Endothelial cell of umbilical vein (primary cell): ENCODE measurements around the gene ADIPOR2. TPM values are rescaled to one million over a fixed set of nuclear protein-coding genes. Genes with fewer than 3 reads are reported as not detected.

Experiments
- BruUV-seq: library from RNA; stranded (reverse); fragments of 400-500 nt; replicated peaks from 2 replicates; lab custom pipeline; 2021; lab: Mats Ljungman, UMichigan
- CTCF ChIA-PET: fragments of 300-600, 350-600 bp; sonication (Branson Sonifier 250); formaldehyde crosslinking; loops from one replicate; lab custom pipeline; 2021; ENCODE audit warnings: antibody characterized with exemption, inconsistent platforms; lab: Charles Lee
- POLR2A ChIA-PET: fragments of 300-600, 350-600 bp; sonication (Branson Sonifier 250); formaldehyde crosslinking; loops from one replicate; lab custom pipeline; 2021; ENCODE audit warnings: antibody characterized with exemption, inconsistent platforms; lab: Charles Lee
- DNase-seq: peaks from one replicate; pipeline ENCODE4 v3.0.0-alpha.2; 2011; ENCODE audit warnings: low read depth, low spot score
- FAIRE-seq: peaks from 2 replicates; lab custom pipeline; 2011; peaks lifted over from hg19 to GRCh38; lab: Jason Lieb, UNC
- H2AFZ ChIP-seq: 2 replicates; pipeline ENCODE4 v1.6.0; 2012; ENCODE audit warnings: low read depth, low read length, control low read depth, inconsistent platforms
- H3K27ac ChIP-seq: 2 replicates; pipeline ENCODE4 v1.5.1; 2011; ENCODE audit warnings: low read depth, mild to moderate bottlenecking, control low read depth, low read length, moderate library complexity; ENCODE audit not compliant: insufficient read depth
- H3K27me3 ChIP-seq, 2 experiments: 2 replicates each; pipeline versions ENCODE4 v1.6.0 to v1.6.1; 2011; ENCODE audit warnings: low read length in 2 of 2, mixed read lengths in 1 of 2; ENCODE audit not compliant: control insufficient read depth in 2 of 2, insufficient read depth in 2 of 2
- H3K36me3 ChIP-seq, 2 experiments: 2 replicates in 1 of 2; 3 replicates in 1 of 2; pipeline ENCODE4 v1.5.1; 2011; ENCODE audit warnings: low read length in 2 of 2, mild to moderate bottlenecking in 1 of 2, moderate library complexity in 1 of 2; ENCODE audit not compliant: control insufficient read depth in 2 of 2, insufficient read depth in 2 of 2; ENCODE audit errors: extremely low read depth in 1 of 2
- H3K4me1 ChIP-seq: 3 replicates; pipeline ENCODE4 v1.5.1; 2011; ENCODE audit warnings: mild to moderate bottlenecking, low read length; ENCODE audit not compliant: control insufficient read depth, insufficient read depth; ENCODE audit errors: extremely low read depth
- H3K4me2 ChIP-seq: 2 replicates; pipeline ENCODE4 v1.6.1; 2011; ENCODE audit warnings: low read length, control low read depth, mixed read lengths; ENCODE audit not compliant: insufficient read depth
- H3K4me3 ChIP-seq, 3 experiments: fragments of 200-600 bp in 1 of 3; sonication (generic), shearing (Covaris generic) in 1 of 3; replicated peaks in 1 of 3; 2 replicates each; pipeline ENCODE4 v1.5.1; 2011 to 2016; ENCODE audit warnings: control low read depth in 3 of 3, low read length in 3 of 3, mild to moderate bottlenecking in 2 of 3, inconsistent platforms in 1 of 3, low read depth in 1 of 3, moderate library complexity in 1 of 3; ENCODE audit not compliant: insufficient read depth in 1 of 3
- H3K79me2 ChIP-seq: 2 replicates; pipeline ENCODE4 v1.6.0; 2012; ENCODE audit warnings: low read length, inconsistent platforms; ENCODE audit not compliant: control insufficient read depth, insufficient read depth
- H3K9ac ChIP-seq: replicated peaks from 2 replicates; pipeline ENCODE3; 2011; ENCODE audit warnings: low read length, control low read depth; ENCODE audit not compliant: insufficient read depth; ENCODE audit errors: extremely low read depth
- H3K9me1 ChIP-seq: replicated peaks from 3 replicates; pipeline ENCODE4 v1.6.0; 2011; ENCODE audit warnings: mild to moderate bottlenecking, low read length; ENCODE audit not compliant: control insufficient read depth, insufficient read depth; ENCODE audit errors: extremely low read depth
- H3K9me3 ChIP-seq: replicated peaks from 2 replicates; pipeline ENCODE4 v1.5.1; 2012; ENCODE audit warnings: low read length, inconsistent platforms; ENCODE audit not compliant: control insufficient read depth, insufficient read depth
- H4K20me1 ChIP-seq: replicated peaks from 2 replicates; pipeline ENCODE3; 2011; ENCODE audit warnings: mild to moderate bottlenecking, low read length; ENCODE audit not compliant: control insufficient read depth, insufficient read depth; ENCODE audit errors: extremely low read depth
- CTCF ChIP-seq, 2 donors: IDR thresholded peaks; 1 replicate in 1 of 2; 2 replicates in 1 of 2; pipeline ENCODE4 v1.5.1; 2011; ENCODE audit warnings: low read length in 2 of 2, mild to moderate bottlenecking in 2 of 2, moderate library complexity in 2 of 2, control low read depth in 1 of 2, inconsistent platforms in 1 of 2, low read depth in 1 of 2; ENCODE audit not compliant: insufficient read depth in 1 of 2; ENCODE audit errors: extremely low read depth in 1 of 2
- EZH2 ChIP-seq: IDR thresholded peaks from 2 replicates; pipeline ENCODE4 v1.6.1; 2012; ENCODE audit warnings: borderline replicate concordance, low read depth, mild to moderate bottlenecking, moderate library complexity, low read length, inconsistent platforms; ENCODE audit not compliant: severe bottlenecking
- FOS ChIP-seq: IDR thresholded peaks from 2 replicates; pipeline ENCODE4 v1.6.1; 2011; ENCODE audit warnings: mild to moderate bottlenecking, low read length, moderate library complexity, borderline replicate concordance; ENCODE audit not compliant: insufficient read depth
- GATA2 ChIP-seq: IDR thresholded peaks from 2 replicates; pipeline ENCODE4 v1.7.0; 2011; ENCODE audit warnings: low read depth, mild to moderate bottlenecking, moderate library complexity, mixed read lengths, low read length; ENCODE audit not compliant: insufficient read length, insufficient read depth
- JUN ChIP-seq: IDR thresholded peaks from 2 replicates; pipeline ENCODE4 v1.6.1; 2011; ENCODE audit warnings: borderline replicate concordance, low read depth; ENCODE audit not compliant: insufficient read length, insufficient read depth
- MAX ChIP-seq: IDR thresholded peaks from 2 replicates; pipeline ENCODE4 v1.6.1; 2011; ENCODE audit not compliant: insufficient read depth, insufficient read length
- MYC ChIP-seq: IDR thresholded peaks from one replicate; pipeline ENCODE4 v1.6.1; 2011; ENCODE audit warnings: mild to moderate bottlenecking, low read depth, low read length
- POLR2A ChIP-seq: IDR thresholded peaks from 2 replicates; pipeline ENCODE4 v1.6.1; 2012; ENCODE audit warnings: low read depth, mild to moderate bottlenecking, control low read depth, low read length
- POLR2AphosphoS5 ChIP-seq: IDR thresholded peaks from 2 replicates; pipeline ENCODE4 v1.6.1; 2012; ENCODE audit warnings: low read depth, mild to moderate bottlenecking, control low read depth, low read length, moderate library complexity; ENCODE audit not compliant: insufficient read depth
- dilution Hi-C: fragments of 300-500 bp; cut with MboI; formaldehyde crosslinking; loops from one replicate; pipeline ENCODE4 v1.15.0; 2019; ENCODE audit warnings: low sequenced_read_pairs; ENCODE audit not compliant: extremely low pct_ligation_motif_present
- intact Hi-C: fragments of 100-400 bp; cut with micrococcal nuclease; formaldehyde crosslinking; loops from one replicate; pipeline ENCODE4 v1.10.0; 2022
- polyA plus RNA-seq, 4 experiments: library from polyadenylated mRNA; depleted of rRNA in 3 of 4; stranded (reverse) in 3 of 4; unstranded in 1 of 4; fragments of >200 nt; gene quantifications; 2 replicates each; pipeline versions ENCODE4 v1.2.1 to v1.2.3, GENCODE V29; 2011 to 2012; ENCODE audit warnings: missing spikeins in 1 of 4
- total RNA-seq: library from RNA; stranded (reverse); gene quantifications from 2 replicates; pipeline ENCODE4 v1.2.3, GENCODE V29; 2021

ADIPOR2 gene
- total and polyA plus RNA-seq, 2 donors (not counting 3 experiments of a cell fraction or from before 2014, with no cell fraction given) = 22.5 to 57.3 TPM

DNA sequence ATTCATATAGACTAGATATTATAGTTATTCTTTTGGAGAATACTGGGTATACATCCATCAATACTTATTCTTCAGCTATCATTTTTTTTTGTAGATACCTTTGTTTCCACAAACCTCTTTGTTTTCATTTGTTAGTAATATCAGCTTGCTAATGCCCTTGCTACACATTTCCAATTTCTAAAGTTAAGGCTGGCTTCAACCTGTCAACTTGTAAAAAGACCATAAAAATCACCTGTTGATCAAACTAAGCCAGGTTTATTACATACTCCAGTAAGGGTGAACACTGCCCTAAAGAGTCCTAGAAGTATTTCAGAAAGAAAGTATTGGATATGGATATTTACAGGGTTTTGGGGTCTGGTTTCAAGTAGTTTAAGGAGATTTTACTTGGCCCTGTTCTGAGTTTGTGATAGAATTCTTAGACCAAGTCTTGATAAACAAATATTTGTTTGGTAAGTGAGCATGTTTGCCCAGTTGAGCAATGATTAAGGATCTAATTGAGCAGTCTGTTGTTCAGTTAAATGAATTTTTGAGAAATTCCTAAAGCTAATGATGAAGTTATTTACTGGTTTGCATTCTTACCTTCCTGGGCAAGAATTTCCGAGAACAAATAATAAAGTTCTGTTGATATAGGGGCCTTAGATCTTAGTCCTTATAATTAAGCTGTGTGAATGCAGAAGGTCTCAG, 76.7 kb downstream of the ADIPOR2 start:
- no peak overlapping the region for H3K4me2 ChIP-seq
- dilution Hi-C loops = no loop called here
- no peak for FAIRE-seq

More for the DNA sequence above, 76.7 kb downstream of the ADIPOR2 start:
- Histone ChIP-seq H3K27ac (no peak overlapping the region), H3K4me1 (no peaks in the 10 kb centered on the region), H3K27me3 (no peaks in the 10 kb centered on the region), H3K4me3 (no peak overlapping the region), H3K9ac (no peak overlapping the region), H2AFZ (no peak overlapping the region), H4K20me1 (peaks cover 2% of the 10 kb centered on the region), H3K9me1 (no peaks in the 10 kb centered on the region), H3K9me3 (no peaks in the 10 kb centered on the region), H3K36me3 (no peaks in the 10 kb centered on the region), H3K79me2 (peaks cover 44% of the 10 kb centered on the region)
- TF ChIP-seq JUN (no peak), MYC (no peak), CTCF (IDR thresholded peaks at IDR 0.05; ENCODE audit: extremely low read depth in 1 of 2, insufficient read depth in 1 of 2, low read depth in 1 of 2, low read length in 2 of 2) (no peak), POLR2A (no peak), MAX (no peak), EZH2 (no peak), POLR2AphosphoS5 (no peak), FOS (no peak), GATA2 (no peak)
- POLR2A ChIA-PET = no interaction called here
- intact Hi-C loops = no loop called here
- BruUV-seq = no TSS peak
- no peak for DNase-seq
- CTCF ChIA-PET = interaction anchor here (0.6 to 3.6 kb wide), 5 partner anchors 9 to 115 kb away, joined by 3 to 13 read pairs (median 5); no protein-coding TSS in a partner anchor
